ENCODE results near the gene CERK. TPM values are rescaled to one million over a fixed set of nuclear protein-coding genes. Genes with fewer than 3 reads are reported as not detected.

CERK gene
- total RNA-seq, 4 donors from 2014 or later: 19.2 to 46.2 (median 36.6) TPM

DNA sequence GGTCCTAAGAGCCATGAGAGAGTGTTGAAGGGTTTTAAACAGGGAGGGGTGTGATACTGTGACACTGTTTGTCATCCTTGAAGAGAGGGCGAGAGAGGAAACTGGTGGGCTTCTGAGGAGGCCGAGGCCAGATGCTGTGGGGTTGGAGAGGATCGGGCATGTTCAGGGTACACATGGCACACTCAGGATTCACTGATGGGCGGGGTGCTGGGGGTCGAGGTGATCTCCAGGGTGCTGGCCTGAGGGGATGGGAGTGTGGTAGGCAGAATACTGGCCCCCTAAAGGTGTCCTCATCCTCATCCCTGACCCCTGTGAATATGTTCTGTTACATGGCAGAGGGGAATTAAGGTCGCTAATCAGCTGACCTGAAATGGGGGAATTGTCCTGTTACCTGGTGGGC, 31.7 kb upstream of the CERK start:
- peaks cover 39% of the 10 kb centered on the region for H3K4me1 ChIP-seq
- no peaks in the 10 kb centered on the region for H3K36me3 ChIP-seq
- peak overlapping the region; percentile 35 for H3K27ac ChIP-seq
- peak in 1 of 2 donors; percentile 56 for DNase-seq (ENCODE audit: low spot score in 2 of 2)
- no peaks in the 10 kb centered on the region for H3K9me3 ChIP-seq
- H3K4me3 ChIP-seq: no peak overlapping the region
- H3K27me3 ChIP-seq: no peaks in the 10 kb centered on the region
- 85% methylated on average over 6 of the region's 6 CpGs for WGBS
- TF ChIP-seq, protein P1, sequence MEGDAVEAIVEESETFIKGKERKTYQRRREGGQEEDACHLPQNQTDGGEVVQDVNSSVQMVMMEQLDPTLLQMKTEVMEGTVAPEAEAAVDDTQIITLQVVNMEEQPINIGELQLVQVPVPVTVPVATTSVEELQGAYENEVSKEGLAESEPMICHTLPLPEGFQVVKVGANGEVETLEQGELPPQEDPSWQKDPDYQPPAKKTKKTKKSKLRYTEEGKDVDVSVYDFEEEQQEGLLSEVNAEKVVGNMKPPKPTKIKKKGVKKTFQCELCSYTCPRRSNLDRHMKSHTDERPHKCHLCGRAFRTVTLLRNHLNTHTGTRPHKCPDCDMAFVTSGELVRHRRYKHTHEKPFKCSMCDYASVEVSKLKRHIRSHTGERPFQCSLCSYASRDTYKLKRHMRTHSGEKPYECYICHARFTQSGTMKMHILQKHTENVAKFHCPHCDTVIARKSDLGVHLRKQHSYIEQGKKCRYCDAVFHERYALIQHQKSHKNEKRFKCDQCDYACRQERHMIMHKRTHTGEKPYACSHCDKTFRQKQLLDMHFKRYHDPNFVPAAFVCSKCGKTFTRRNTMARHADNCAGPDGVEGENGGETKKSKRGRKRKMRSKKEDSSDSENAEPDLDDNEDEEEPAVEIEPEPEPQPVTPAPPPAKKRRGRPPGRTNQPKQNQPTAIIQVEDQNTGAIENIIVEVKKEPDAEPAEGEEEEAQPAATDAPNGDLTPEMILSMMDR (IDR thresholded peaks at IDR 0.05): no peak
- TF ChIP-seq POLR2A (IDR thresholded peaks at IDR 0.05): no peak
- no peak for TF ChIP-seq POLR2AphosphoS5 (IDR thresholded peaks at IDR 0.05)
- no peak for TF ChIP-seq EP300 (IDR thresholded peaks at IDR 0.05)

DNA sequence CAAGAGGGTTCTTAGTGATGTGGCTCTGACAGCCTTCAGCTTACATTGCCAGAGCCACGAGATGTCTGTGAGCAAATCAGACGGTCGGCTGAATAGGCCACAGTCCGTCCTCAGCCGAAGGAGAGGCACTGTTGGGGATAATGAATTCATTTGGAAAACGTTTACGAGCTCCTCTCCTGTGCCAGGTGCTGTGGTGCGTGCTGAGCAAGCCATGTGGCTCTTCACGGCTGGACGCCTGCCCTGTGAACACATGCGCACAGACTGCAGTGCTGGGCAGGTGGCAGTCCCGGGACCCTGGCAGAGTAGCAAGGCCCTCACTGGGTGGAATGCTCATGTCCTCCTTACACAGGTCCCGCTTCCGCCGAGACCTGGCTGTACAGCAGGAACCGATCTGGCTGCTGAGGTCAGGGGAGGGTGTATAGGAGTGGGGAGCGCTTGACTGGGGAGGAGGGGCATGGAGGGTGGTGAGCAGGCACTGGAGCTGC, 31.2 kb upstream of the CERK start:
- no peaks in the 10 kb centered on the region for H3K36me3 ChIP-seq
- WGBS: 87% methylated on average over 13 of the region's 17 CpGs
- H3K4me3 ChIP-seq: no peak overlapping the region
- H3K9me3 ChIP-seq: no peaks in the 10 kb centered on the region
- peak in 1 of 2 donors; percentile 44 for DNase-seq (ENCODE audit: low spot score in 2 of 2)
- peak overlapping the region; percentile 35 for H3K27ac ChIP-seq
- TF ChIP-seq POLR2A (IDR thresholded peaks at IDR 0.05): no peak
- no peak for TF ChIP-seq EP300 (IDR thresholded peaks at IDR 0.05)
- TF ChIP-seq POLR2AphosphoS5 (IDR thresholded peaks at IDR 0.05): no peak
- TF ChIP-seq, protein P1 (IDR thresholded peaks at IDR 0.05): no peak
- H3K27me3 ChIP-seq: no peaks in the 10 kb centered on the region
- peaks cover 35% of the 10 kb centered on the region for H3K4me1 ChIP-seq

DNA sequence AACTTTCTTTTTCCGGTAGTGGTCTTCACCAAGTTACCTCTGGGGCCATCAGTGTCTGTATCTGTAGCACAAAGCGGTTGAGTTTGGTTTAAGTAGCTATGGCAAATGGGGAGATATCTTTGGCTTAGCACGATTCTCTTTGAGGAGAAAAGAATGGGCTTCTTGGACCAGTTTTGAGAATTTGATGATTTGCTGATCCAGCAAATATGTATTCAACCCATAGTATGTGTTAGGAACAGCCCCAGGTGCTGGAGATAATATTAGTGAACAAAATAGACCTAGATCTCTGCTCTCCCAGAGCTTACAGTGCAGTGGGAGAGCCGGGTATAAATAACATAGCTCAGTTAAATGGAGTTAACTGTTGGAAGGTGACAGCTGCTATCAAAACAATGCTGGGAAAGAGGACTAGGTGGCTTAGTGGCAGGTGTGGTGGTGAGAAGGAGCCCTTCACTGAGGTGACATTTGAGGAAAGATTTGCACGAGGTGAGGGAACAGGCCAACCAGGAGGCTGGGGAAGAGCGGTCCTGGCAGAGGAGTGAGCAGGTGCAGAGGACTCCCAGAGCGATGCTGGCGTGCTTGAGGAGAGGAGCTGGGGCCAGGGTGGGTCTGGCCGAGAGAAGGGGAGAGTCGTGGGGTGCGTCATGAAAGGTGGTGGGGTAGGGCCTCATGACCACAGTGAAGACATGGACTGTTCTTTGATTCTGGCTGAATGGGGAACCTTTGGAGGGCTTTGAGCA, 29.4 kb upstream of the CERK start:
- Histone ChIP-seq H3K27ac (no peak overlapping the region), H3K27me3 (no peaks in the 10 kb centered on the region), H3K36me3 (no peaks in the 10 kb centered on the region), H3K4me1 (peaks cover 35% of the 10 kb centered on the region), H3K4me3 (no peak overlapping the region), H3K9me3 (no peaks in the 10 kb centered on the region)
- TF ChIP-seq, protein P1 (IDR thresholded peaks at IDR 0.05): no peak
- no peak for TF ChIP-seq POLR2A (IDR thresholded peaks at IDR 0.05)
- no peak for TF ChIP-seq POLR2AphosphoS5 (IDR thresholded peaks at IDR 0.05)
- no peak for TF ChIP-seq EP300 (IDR thresholded peaks at IDR 0.05)
- DNase-seq (ENCODE audit: low spot score in 2 of 2): peak in 1 of 2 donors; percentile 37
- 93% methylated on average over 11 of the region's 11 CpGs for WGBS

DNA sequence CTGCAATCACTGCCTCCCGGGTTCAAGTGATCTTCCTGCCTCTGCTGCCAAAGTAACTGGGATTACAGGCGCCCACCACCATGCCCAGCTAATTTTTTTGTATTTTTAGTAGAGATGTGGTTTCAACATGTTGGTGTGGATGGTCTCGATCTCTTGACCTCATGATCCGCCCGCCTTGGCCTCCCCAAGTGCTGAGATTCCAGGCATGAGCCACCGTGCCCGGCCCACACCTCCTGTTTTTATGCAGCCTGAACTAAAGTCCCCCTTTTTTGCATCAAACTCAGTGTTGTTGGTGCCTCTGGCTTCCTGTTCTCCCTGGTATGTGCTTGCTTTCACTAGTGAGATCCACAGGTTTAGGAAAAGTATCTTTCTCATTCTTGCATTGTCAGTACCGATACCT, 28.6 kb upstream of the CERK start:
- Histone ChIP-seq H3K27ac (no peak overlapping the region), H3K9me3 (no peaks in the 10 kb centered on the region), H3K4me1 (peaks cover 38% of the 10 kb centered on the region), H3K4me3 (no peak overlapping the region), H3K36me3 (no peaks in the 10 kb centered on the region), H3K27me3 (no peaks in the 10 kb centered on the region)
- WGBS: 93% methylated on average over 8 of the region's 8 CpGs
- DNase-seq (ENCODE audit: low spot score in 2 of 2): peak in 1 of 2 donors; percentile 37
- TF ChIP-seq, protein P1 (IDR thresholded peaks at IDR 0.05): no peak
- TF ChIP-seq POLR2AphosphoS5 (IDR thresholded peaks at IDR 0.05): no peak
- no peak for TF ChIP-seq POLR2A (IDR thresholded peaks at IDR 0.05)
- TF ChIP-seq EP300 (IDR thresholded peaks at IDR 0.05): no peak

DNA sequence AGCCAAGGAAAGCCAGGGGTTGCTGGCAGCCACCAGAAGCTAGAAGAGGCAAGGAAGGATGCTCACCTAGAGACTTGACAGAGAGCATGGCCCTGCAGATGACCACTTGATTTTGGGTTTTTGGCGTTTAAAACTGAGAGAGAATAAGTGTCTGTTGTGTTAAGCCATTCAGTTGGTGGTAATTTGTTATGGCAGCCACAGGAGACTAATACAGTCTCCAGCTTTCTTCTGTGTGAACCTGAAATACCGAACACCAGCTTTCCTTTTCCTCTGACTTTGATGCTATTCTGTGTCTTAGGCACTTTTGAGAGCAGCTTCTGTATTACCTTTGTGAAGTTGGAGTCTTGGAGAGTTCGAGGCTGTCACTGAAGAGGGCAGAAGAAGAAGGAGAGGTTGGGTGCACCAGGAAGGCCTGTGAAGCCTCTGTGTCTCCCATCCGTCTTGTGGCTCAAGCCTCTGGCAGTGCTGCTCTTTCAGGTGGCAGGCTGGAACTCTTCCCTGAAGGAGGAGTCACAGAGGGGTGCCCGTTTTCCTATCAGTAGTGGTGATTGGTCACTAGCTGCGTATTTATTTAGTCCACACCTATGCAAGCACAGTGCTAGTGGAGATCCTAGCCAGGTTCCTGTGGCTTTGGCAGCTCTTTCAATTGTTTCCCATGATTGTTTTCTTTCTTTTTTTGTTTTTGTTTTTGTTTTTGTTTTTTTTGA, 26.9 kb upstream of the CERK start:
- Histone ChIP-seq H3K9me3 (no peaks in the 10 kb centered on the region), H3K27me3 (no peaks in the 10 kb centered on the region), H3K27ac (no peak overlapping the region), H3K4me1 (peaks cover 43% of the 10 kb centered on the region), H3K4me3 (no peak overlapping the region), H3K36me3 (no peaks in the 10 kb centered on the region)
- WGBS: 88% methylated on average over 6 of the region's 6 CpGs
- peak in 1 of 2 donors; percentile 46 for DNase-seq (ENCODE audit: low spot score in 2 of 2)
- TF ChIP-seq POLR2AphosphoS5 (IDR thresholded peaks at IDR 0.05) (no peak), POLR2A (IDR thresholded peaks at IDR 0.05) (no peak), EP300 (IDR thresholded peaks at IDR 0.05) (no peak)
- TF ChIP-seq, protein P1 (IDR thresholded peaks at IDR 0.05): no peak

Measured in suprapubic skin (tissue), 4 donors.